ENCODE data around the gene SLC38A10. TPM values are rescaled to one million over a fixed set of nuclear protein-coding genes. Genes with fewer than 3 reads are reported as not detected.

Gene SLC38A10
- total and polyA plus RNA-seq, 2 of the 13 experiments (the other 11 are each of a cell fraction or from before 2014, with no cell fraction given): 23.4 to 55.8 TPM

GRCh38 chr17:81339534-81340296 is 44.6 kb upstream of the SLC38A10 start (continued):
- 0 out of 2 replicates have a peak, but pooled peaks have one; percentile 9 for TF ChIP-seq SIX1 (CRISPR knock-in tag; IDR thresholded peaks at IDR 0.05; ENCODE audit: borderline replicate concordance)
- TF ChIP-seq MYPOP (CRISPR knock-in tag; IDR thresholded peaks at IDR 0.05): 0 out of 2 replicates have a peak, but pooled peaks have one; percentile 10
- no peak for TF ChIP-seq ZNF142 (CRISPR knock-in tag; IDR thresholded peaks at IDR 0.05)
- TF ChIP-seq ZNF10 (CRISPR knock-in tag; IDR thresholded peaks at IDR 0.05; ENCODE audit: borderline replicate concordance, low read depth): no peak
- TF ChIP-seq, protein P1, sequence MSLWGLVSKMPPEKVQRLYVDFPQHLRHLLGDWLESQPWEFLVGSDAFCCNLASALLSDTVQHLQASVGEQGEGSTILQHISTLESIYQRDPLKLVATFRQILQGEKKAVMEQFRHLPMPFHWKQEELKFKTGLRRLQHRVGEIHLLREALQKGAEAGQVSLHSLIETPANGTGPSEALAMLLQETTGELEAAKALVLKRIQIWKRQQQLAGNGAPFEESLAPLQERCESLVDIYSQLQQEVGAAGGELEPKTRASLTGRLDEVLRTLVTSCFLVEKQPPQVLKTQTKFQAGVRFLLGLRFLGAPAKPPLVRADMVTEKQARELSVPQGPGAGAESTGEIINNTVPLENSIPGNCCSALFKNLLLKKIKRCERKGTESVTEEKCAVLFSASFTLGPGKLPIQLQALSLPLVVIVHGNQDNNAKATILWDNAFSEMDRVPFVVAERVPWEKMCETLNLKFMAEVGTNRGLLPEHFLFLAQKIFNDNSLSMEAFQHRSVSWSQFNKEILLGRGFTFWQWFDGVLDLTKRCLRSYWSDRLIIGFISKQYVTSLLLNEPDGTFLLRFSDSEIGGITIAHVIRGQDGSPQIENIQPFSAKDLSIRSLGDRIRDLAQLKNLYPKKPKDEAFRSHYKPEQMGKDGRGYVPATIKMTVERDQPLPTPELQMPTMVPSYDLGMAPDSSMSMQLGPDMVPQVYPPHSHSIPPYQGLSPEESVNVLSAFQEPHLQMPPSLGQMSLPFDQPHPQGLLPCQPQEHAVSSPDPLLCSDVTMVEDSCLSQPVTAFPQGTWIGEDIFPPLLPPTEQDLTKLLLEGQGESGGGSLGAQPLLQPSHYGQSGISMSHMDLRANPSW (CRISPR knock-in tag; IDR thresholded peaks at IDR 0.05; ENCODE audit: borderline replicate concordance): no peak
- TF ChIP-seq HDAC2 (CRISPR knock-in tag; IDR thresholded peaks at IDR 0.05): peak; percentile 62
- TF ChIP-seq GABPB1 (CRISPR knock-in tag; IDR thresholded peaks at IDR 0.05): peak; percentile 35; the same call in 1 of the 2 replicates
- TF ChIP-seq MTF2 (CRISPR knock-in tag; IDR thresholded peaks at IDR 0.05; ENCODE audit: borderline replicate concordance): no peak
- no peak for TF ChIP-seq ZKSCAN5 (CRISPR knock-in tag; IDR thresholded peaks at IDR 0.05)
- TF ChIP-seq RORA (CRISPR knock-in tag; IDR thresholded peaks at IDR 0.05): no peak
- TF ChIP-seq ZNF850 (CRISPR knock-in tag; conservative IDR thresholded peaks at IDR 0.05): no peak
- TF ChIP-seq MTF1 (CRISPR knock-in tag; IDR thresholded peaks at IDR 0.05): no peak
- peak; percentile 68; the same call in 1 of the 2 replicates for TF ChIP-seq ZNF292 (CRISPR knock-in tag; IDR thresholded peaks at IDR 0.05; ENCODE audit: borderline replicate concordance, low read depth)
- TF ChIP-seq SRSF1 (optimal IDR thresholded peaks at IDR 0.05; ENCODE audit: low read depth, low read length): no peak
- 0 out of 2 replicates have a peak, but pooled peaks have one; percentile 37 for TF ChIP-seq ZFP90 (CRISPR knock-in tag; IDR thresholded peaks at IDR 0.05; ENCODE audit: borderline replicate concordance)
- TF ChIP-seq ZNF253 (CRISPR knock-in tag; IDR thresholded peaks at IDR 0.05; ENCODE audit: borderline replicate concordance): peak; percentile 50; the same call in 1 of the 2 replicates
- TF ChIP-seq ONECUT2 (CRISPR knock-in tag; IDR thresholded peaks at IDR 0.05): no peak
- TF ChIP-seq, protein P2, sequence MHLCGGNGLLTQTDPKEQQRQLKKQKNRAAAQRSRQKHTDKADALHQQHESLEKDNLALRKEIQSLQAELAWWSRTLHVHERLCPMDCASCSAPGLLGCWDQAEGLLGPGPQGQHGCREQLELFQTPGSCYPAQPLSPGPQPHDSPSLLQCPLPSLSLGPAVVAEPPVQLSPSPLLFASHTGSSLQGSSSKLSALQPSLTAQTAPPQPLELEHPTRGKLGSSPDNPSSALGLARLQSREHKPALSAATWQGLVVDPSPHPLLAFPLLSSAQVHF (CRISPR knock-in tag; IDR thresholded peaks at IDR 0.05): no peak
- no peak for TF ChIP-seq SMARCC2 (IDR thresholded peaks at IDR 0.05)

All from HepG2 (cell line).